D721Med (cell line): ENCODE results near the gene CLIC5.

Experiments used
- DNase-seq: peaks from one replicate; pipeline ENCODE4 v3.0.0; 2011; ENCODE audit warnings: low spot score; ENCODE audit not compliant: insufficient read length
- FAIRE-seq: peaks from 2 replicates; lab custom pipeline; 2011; peaks lifted over from hg19 to GRCh38; lab: Jason Lieb, UNC
- TF ChIP-seq, protein P1 (sequence below): IDR thresholded peaks from 2 replicates; pipeline ENCODE4 v1.5.1; 2012; ENCODE audit warnings: mild to moderate bottlenecking, control low read depth; ENCODE audit not compliant: insufficient read depth; ENCODE audit errors: missing control alignments

CLIC5 gene

DNA sequence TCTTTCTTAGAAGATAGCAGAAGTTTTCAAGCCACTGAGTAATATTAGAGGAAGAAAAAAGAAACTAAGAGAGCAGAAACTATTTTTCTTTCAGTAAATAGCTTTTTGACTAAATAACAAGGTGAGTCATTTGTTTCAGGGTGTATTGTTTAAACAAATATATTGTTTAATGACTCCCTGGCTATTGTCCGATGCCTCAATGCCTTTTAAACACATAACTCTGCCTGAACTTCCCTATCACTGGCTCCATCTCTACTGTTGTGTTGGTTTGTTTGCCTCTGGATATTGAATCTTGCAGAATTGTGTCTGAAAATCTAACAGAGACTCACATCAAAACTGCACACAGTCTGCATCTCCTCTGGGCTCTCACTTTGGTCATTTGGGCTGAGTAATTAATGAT is 19.6 kb upstream of the CLIC5 start:
- TF ChIP-seq, protein P1, sequence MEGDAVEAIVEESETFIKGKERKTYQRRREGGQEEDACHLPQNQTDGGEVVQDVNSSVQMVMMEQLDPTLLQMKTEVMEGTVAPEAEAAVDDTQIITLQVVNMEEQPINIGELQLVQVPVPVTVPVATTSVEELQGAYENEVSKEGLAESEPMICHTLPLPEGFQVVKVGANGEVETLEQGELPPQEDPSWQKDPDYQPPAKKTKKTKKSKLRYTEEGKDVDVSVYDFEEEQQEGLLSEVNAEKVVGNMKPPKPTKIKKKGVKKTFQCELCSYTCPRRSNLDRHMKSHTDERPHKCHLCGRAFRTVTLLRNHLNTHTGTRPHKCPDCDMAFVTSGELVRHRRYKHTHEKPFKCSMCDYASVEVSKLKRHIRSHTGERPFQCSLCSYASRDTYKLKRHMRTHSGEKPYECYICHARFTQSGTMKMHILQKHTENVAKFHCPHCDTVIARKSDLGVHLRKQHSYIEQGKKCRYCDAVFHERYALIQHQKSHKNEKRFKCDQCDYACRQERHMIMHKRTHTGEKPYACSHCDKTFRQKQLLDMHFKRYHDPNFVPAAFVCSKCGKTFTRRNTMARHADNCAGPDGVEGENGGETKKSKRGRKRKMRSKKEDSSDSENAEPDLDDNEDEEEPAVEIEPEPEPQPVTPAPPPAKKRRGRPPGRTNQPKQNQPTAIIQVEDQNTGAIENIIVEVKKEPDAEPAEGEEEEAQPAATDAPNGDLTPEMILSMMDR = no peak
- no peak for DNase-seq
- no peak for FAIRE-seq

DNA sequence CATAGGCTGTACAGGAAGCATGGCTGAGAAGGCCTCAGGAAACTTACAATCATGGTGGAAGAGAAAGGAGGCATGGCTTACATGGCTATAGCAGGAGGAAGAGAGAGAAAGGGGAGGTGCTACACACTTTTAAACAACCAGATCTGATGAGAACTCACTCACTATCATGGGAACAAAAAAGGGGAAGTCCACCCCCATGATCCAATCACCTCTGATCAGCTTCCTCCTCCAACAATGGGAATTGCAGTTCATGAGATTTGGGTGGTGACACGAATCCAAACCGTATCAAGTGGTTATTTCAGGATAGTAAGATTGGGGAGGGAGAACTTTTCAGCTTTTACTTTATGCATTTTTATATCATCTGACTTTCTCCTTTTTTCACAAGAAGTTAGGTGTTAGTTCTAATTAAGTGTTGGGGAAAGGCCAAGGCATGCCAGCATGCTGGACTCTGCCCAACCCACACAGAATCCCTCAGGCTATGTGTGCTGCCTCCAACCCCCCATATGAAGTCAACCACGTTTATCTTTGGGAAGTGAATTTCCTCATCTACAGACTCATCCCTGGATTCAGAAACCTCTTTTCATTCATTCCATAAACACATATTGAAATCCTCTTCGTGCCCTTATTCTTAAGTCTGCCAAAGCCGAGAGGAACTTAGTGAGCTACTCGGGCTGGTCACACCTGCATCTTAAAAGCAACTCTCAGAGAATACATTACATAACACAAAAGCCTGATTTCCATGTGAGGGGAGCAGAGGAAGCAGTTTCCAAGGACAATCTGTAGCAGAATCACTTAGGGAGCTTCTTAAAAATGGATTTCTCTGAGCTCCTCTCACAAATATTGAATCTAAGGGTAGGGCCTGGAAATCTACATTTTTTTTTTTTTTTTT is 16.7 kb upstream of the CLIC5 start:
- DNase-seq (no peak), FAIRE-seq (no peak)
- TF ChIP-seq, protein P1 = no peak

DNA sequence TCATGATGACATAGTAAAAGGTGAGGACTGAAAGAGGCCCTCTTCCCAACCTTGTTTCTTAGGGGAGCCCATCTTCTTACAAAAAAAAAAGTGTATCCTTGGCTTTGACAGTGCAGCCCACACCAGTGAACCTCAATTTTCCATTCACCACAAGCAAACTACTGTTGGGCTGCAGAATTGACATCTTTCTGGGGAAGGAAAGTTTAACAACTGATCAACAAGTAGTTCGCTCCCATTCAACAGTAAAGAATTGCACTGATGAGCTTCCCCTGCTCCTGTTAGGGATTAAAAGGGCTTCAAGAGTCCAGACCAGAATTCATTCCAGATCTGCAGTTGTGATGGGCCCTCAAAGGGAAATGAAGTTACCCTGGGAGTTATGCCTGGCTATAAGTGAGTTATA is 13.9 kb upstream of the CLIC5 start:
- DNase-seq (no peak), FAIRE-seq (no peak)
- TF ChIP-seq, protein P1 = no peak

DNA sequence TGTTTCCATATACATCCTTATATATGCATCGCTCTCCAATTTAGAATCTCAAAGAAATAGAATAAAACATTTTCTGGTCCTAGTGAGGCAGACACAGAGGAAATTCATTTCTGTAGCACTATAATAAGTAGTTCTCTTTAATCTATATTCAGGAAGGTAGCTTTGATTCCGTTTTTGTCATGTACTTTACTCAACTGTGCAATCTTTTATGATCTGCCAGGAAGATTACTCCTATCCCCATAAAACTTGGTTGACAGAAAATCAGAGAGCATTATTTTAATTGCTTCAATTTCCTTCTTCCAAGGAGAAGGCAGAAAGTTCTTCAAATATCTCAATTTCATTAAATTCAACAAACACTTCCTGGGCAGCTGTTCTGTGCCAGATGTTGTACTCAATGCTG is 10.6 kb upstream of the CLIC5 start:
- FAIRE-seq (no peak), DNase-seq (no peak)
- TF ChIP-seq, protein P1 = no peak

DNA sequence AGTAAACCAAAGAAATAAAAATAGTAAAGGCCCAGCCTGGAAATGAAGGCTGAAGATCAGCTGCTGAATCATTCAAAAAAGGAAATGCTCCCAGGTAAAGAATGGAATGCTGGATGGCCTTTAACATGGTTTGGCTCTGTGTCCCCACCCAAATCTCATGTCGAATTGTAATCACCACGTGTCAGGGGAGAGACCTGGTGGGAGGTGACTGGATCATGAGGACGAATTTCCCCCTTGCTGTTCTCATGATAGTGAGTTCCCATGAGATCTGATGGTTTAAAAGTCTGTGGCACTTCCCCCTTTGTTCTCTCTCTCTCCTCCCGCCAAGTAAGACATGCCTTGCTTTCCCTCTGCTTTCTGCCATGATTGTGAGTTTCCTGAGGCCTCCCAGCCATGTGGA is 9.9 kb upstream of the CLIC5 start:
- TF ChIP-seq, protein P1 = no peak
- FAIRE-seq (no peak), DNase-seq (no peak)

DNA sequence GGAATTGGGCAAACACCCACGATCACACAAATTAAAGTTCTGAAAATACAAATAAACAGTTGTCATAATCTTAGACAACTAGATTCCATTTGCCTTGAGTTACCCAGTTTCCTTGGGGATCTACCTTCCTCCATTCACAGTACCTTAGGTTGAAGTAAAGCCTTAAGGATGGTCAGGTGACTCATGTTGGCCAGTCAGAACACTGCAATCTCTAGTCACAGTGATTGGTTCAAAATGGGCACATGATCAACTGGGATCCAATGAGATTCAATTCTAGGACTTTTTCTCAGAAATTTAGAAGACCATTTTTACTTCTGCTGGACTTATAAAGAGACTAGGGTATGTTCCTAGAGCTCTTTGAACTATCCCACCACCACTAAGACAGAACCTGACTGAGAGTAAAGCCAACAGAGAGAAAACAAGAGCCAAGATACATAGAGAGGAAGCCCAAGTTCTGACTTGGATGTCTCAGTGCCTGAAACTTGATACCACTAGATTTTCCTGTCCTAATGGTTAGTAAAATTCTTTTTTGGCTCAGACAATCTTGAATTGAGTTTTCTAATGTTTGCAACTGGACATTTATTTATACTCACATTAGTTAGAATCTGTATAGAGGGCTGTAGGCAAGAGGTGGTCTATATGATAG is 8.6 kb upstream of the CLIC5 start:
- FAIRE-seq (no peak), DNase-seq (no peak)
- TF ChIP-seq, protein P1 = no peak
